K562 (cell line): Measurements from ENCODE around the gene GATM. TPM values are rescaled to one million over a fixed set of nuclear protein-coding genes. Genes with fewer than 3 reads are reported as not detected.

Experiments used
- ARNT ChIP-seq, 2 experiments: fragments of 450-650 bp; IDR thresholded peaks; 2 replicates each; pipeline ENCODE4 v1.6.1; 2016; ENCODE audit warnings: mild to moderate bottlenecking in 1 of 2
- CBFA2T3 ChIP-seq: fragments of 450-650 bp; IDR thresholded peaks from 2 replicates; pipeline ENCODE4 v1.6.1; 2017
- DACH1 ChIP-seq: fragments of 450-650 bp; IDR thresholded peaks from 2 replicates; pipeline ENCODE4 v1.6.1; 2018; ENCODE audit not compliant: partially characterized antibody
- DLX4 ChIP-seq: fragments of 250-450 bp; sonication (Bioruptor Pico); IDR thresholded peaks from 2 replicates; pipeline ENCODE4 v1.6.1; 2021; ENCODE audit warnings: mild to moderate bottlenecking
- EHMT2 ChIP-seq: fragments of 450-650 bp; IDR thresholded peaks from 2 replicates; pipeline ENCODE4 v1.6.1; 2018; ENCODE audit warnings: antibody characterized with exemption
- FOSL1 ChIP-seq: fragments of 200-800 bp; sonication (Bioruptor generic); conservative IDR thresholded peaks from 2 replicates; pipeline ENCODE4 v1.6.1; 2016; ENCODE audit warnings: missing genetic modification characterization, missing compliant biosample characterization
- FOXJ2 ChIP-seq: fragments of 200-800 bp; sonication (Bioruptor generic); IDR thresholded peaks from 2 replicates; pipeline ENCODE4 v1.6.1; 2016; ENCODE audit warnings: missing genetic modification characterization, missing compliant biosample characterization
- FUS ChIP-seq: fragments of 200-400 bp; formaldehyde crosslinking; optimal IDR thresholded peaks from 2 replicates; pipeline ENCODE3; 2017; ENCODE audit warnings: low read depth, low read length
- GABPB2 ChIP-seq: fragments of 250-450 bp; sonication (Bioruptor Pico); conservative IDR thresholded peaks from 2 replicates; pipeline ENCODE4 v1.5.1; 2021; ENCODE audit warnings: mild to moderate bottlenecking
- MECOM ChIP-seq: fragments of 250-450 bp; sonication (Bioruptor Pico); IDR thresholded peaks from 2 replicates; pipeline ENCODE4 v1.8.0; 2022; ENCODE audit warnings: inconsistent platforms
- MEF2A ChIP-seq: IDR thresholded peaks from 2 replicates; pipeline ENCODE4 v1.6.1; 2011; ENCODE audit warnings: low read depth, mild to moderate bottlenecking, low read length, moderate library complexity; ENCODE audit not compliant: control insufficient read depth
- NCOA1 ChIP-seq: fragments of 450-650 bp; IDR thresholded peaks from 2 replicates; pipeline ENCODE4 v1.6.1; 2016; ENCODE audit warnings: low read depth
- NFE2L1 ChIP-seq: fragments of 450-650 bp; IDR thresholded peaks from 2 replicates; pipeline ENCODE4 v1.6.1; 2016; ENCODE audit warnings: missing genetic modification characterization, low read depth, mild to moderate bottlenecking, missing compliant biosample characterization, moderate library complexity, borderline replicate concordance
- NFIX ChIP-seq: fragments of 250-450 bp; sonication (Bioruptor Pico); IDR thresholded peaks from 2 replicates; pipeline ENCODE4 v1.4.0; 2020; ENCODE audit warnings: low read depth, mild to moderate bottlenecking, moderate library complexity
- PREB ChIP-seq: sonication (generic); formaldehyde crosslinking; IDR thresholded peaks from 2 replicates; pipeline ENCODE4 v1.8.1; 2023; ENCODE audit warnings: mild to moderate bottlenecking, missing genetic modification reagents
- PTRF ChIP-seq: fragments of 450-650 bp; IDR thresholded peaks from 2 replicates; pipeline ENCODE4 v1.6.1; 2016; ENCODE audit warnings: mild to moderate bottlenecking, missing genetic modification characterization, missing compliant biosample characterization
- RBM15 ChIP-seq: fragments of 200-400 bp; formaldehyde crosslinking; IDR thresholded peaks from 2 replicates; pipeline ENCODE4 v1.6.1; 2018; ENCODE audit warnings: mild to moderate bottlenecking, low read length, moderate library complexity; ENCODE audit not compliant: insufficient read depth
- SNIP1 ChIP-seq: fragments of 450-650 bp; IDR thresholded peaks from 2 replicates; pipeline ENCODE4 v1.7.1; 2017; ENCODE audit warnings: low read depth, mild to moderate bottlenecking
- TCF15 ChIP-seq: fragments of 250-450 bp; sonication (Bioruptor Pico); IDR thresholded peaks from 2 replicates; pipeline ENCODE4 v1.8.0; 2022; ENCODE audit warnings: moderate library complexity, mild to moderate bottlenecking, inconsistent platforms
- TEAD2 ChIP-seq: fragments of 450-650 bp; IDR thresholded peaks from 2 replicates; pipeline ENCODE4 v1.6.1; 2016; ENCODE audit warnings: missing genetic modification characterization, control low read depth, missing compliant biosample characterization
- TEAD4 ChIP-seq, 2 experiments: sonication (generic) in 1 of 2; formaldehyde crosslinking in 1 of 2; IDR thresholded peaks; 2 replicates each; pipeline versions ENCODE4 v1.6.1 to v1.8.0; 2012 to 2022; ENCODE audit warnings: borderline replicate concordance in 1 of 2, inconsistent platforms in 1 of 2, low read length in 1 of 2, mild to moderate bottlenecking in 1 of 2, missing genetic modification reagents in 1 of 2
- YBX1 ChIP-seq: fragments of 450-650 bp; IDR thresholded peaks from 2 replicates; pipeline ENCODE4 v1.7.1; 2016; ENCODE audit warnings: mild to moderate bottlenecking
- ZFX ChIP-seq: sonication (generic); formaldehyde crosslinking; IDR thresholded peaks from 2 replicates; pipeline ENCODE4 v1.8.0; 2022; ENCODE audit warnings: mild to moderate bottlenecking, missing genetic modification reagents, moderate library complexity
- ZNF76 ChIP-seq: fragments of 250-450 bp; sonication (Bioruptor Pico); IDR thresholded peaks from 2 replicates; pipeline ENCODE4 v1.4.0; 2020; ENCODE audit warnings: mild to moderate bottlenecking, moderate library complexity, borderline replicate concordance
- polyA plus RNA-seq, 8 experiments: library from polyadenylated mRNA; depleted of rRNA in 4 of 8; stranded (reverse) in 5 of 8; unstranded in 3 of 8; fragments of >200 nt; fragmentation: Nextera tagmentation in 2 of 8; fragmentation: Illumina TruSeq in 1 of 8; extraction: Ambion mirVana in 2 of 8; extraction: Trizol in 1 of 8; gene quantifications; 2 replicates each; pipeline versions ENCODE4 v1.2.1 to v1.2.3, GENCODE V29; 2011 to 2014; ENCODE audit warnings: inconsistent platforms in 1 of 8, missing spikeins in 1 of 8
- total RNA-seq, 7 experiments: library from RNA; depleted of rRNA in 6 of 7; stranded (reverse); fragments of >200 nt in 6 of 7; fragmentation: Illumina TruSeq in 2 of 7; extraction: Trizol in 2 of 7; gene quantifications; 2 replicates each; pipeline versions ENCODE4 v1.2.1 to v1.2.3, GENCODE V29; 2011 to 2021; ENCODE audit warnings: low replicate concordance in 1 of 7
- TF ChIP-seq, protein P1 (sequence below): fragments of 450-650 bp; IDR thresholded peaks from 2 replicates; pipeline ENCODE4 v1.6.1; 2016
- TF ChIP-seq, protein P2 (sequence below), 2 experiments: IDR thresholded peaks in 1 of 2; conservative IDR thresholded peaks in 1 of 2; 2 replicates each; pipeline ENCODE4 v1.6.1; 2016; ENCODE audit warnings: low read depth in 2 of 2, mild to moderate bottlenecking in 1 of 2, missing compliant biosample characterization in 1 of 2, missing genetic modification characterization in 1 of 2, moderate library complexity in 1 of 2

GATM gene
- total and polyA plus RNA-seq, 9 of the 15 experiments (the other 6 are each of a cell fraction or from before 2014, with no cell fraction given) = 0.11 to 1.1 (median 0.65) TPM

- no peak for TF ChIP-seq PTRF (tag)
- no peak for TF ChIP-seq YBX1
- no peak for TF ChIP-seq ARNT (IDR thresholded peaks at IDR 0.05)
- no peak for TF ChIP-seq FUS
- TF ChIP-seq MEF2A = no peak
- no peak for TF ChIP-seq NFIX (CRISPR knock-in tag)
- TF ChIP-seq FOXJ2 (tag) = no peak
- TF ChIP-seq, protein P1, sequence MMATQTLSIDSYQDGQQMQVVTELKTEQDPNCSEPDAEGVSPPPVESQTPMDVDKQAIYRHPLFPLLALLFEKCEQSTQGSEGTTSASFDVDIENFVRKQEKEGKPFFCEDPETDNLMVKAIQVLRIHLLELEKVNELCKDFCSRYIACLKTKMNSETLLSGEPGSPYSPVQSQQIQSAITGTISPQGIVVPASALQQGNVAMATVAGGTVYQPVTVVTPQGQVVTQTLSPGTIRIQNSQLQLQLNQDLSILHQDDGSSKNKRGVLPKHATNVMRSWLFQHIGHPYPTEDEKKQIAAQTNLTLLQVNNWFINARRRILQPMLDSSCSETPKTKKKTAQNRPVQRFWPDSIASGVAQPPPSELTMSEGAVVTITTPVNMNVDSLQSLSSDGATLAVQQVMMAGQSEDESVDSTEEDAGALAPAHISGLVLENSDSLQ = 0 out of 2 replicates have a peak, but pooled peaks have one; percentile 12
- TF ChIP-seq FOSL1 (tag) = no peak
- no peak for TF ChIP-seq NFE2L1 (tag)
- TF ChIP-seq EHMT2 = no peak
- no peak for TF ChIP-seq DLX4 (CRISPR knock-in tag)
- TF ChIP-seq GABPB2 (CRISPR knock-in tag) = no peak
- TF ChIP-seq SNIP1 = no peak
- TF ChIP-seq CBFA2T3 = peak; percentile 38
- no peak for TF ChIP-seq ZFX
- TF ChIP-seq ZNF76 = no peak
- no peak for TF ChIP-seq DACH1
- no peak for TF ChIP-seq RBM15
- TF ChIP-seq NCOA1 = no peak
- TF ChIP-seq, protein P2, sequence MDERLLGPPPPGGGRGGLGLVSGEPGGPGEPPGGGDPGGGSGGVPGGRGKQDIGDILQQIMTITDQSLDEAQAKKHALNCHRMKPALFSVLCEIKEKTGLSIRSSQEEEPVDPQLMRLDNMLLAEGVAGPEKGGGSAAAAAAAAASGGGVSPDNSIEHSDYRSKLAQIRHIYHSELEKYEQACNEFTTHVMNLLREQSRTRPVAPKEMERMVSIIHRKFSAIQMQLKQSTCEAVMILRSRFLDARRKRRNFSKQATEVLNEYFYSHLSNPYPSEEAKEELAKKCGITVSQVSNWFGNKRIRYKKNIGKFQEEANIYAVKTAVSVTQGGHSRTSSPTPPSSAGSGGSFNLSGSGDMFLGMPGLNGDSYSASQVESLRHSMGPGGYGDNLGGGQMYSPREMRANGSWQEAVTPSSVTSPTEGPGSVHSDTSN (CRISPR knock-in tag; IDR thresholded peaks at IDR 0.05; ENCODE audit: low read depth) = no peak
- TF ChIP-seq, protein P2 (tag; conservative IDR thresholded peaks at IDR 0.05; ENCODE audit: low read depth) = peak; percentile 70
- peak; percentile 46 for TF ChIP-seq TEAD4 (IDR thresholded peaks at IDR 0.05; ENCODE audit: low read length)
- no peak for TF ChIP-seq TEAD4 (CRISPR knock-in tag; IDR thresholded peaks at IDR 0.05; ENCODE audit: borderline replicate concordance)
- TF ChIP-seq PREB = no peak
- TF ChIP-seq MECOM (CRISPR knock-in tag) = no peak
- TF ChIP-seq TCF15 = no peak
- no peak for TF ChIP-seq TEAD2 (tag)
Observed at GRCh38 chr15:45355860-45356259, 22.5 kb downstream of the GATM start (continued).
